OCI-LY7 (cell line): ENCODE data around the gene EHF. TPM values are rescaled to one million over a fixed set of nuclear protein-coding genes. Genes with fewer than 3 reads are reported as not detected.

Source experiments
- BruUV-seq: library from RNA; stranded (reverse); fragments of 400-500 nt; replicated peaks from 2 replicates; lab custom pipeline; 2021; lab: Mats Ljungman, UMichigan
- CTCF ChIA-PET: fragments of 300-600 bp; sonication (Branson Sonifier 250); formaldehyde crosslinking; loops from one replicate; lab custom pipeline; 2022; ENCODE audit warnings: antibody characterized with exemption; ENCODE audit not compliant: unreplicated experiment; lab: Charles Lee
- POLR2A ChIA-PET: fragments of 300-600 bp; sonication (Branson Sonifier 250); formaldehyde crosslinking; loops from one replicate; lab custom pipeline; 2022; ENCODE audit warnings: antibody characterized with exemption; lab: Charles Lee
- DNase-seq: peaks from one replicate; pipeline ENCODE4 v3.0.0-alpha.2; 2015; ENCODE audit warnings: low spot score
- H2AFZ ChIP-seq: fragments of 200-600 bp; sonication (generic), shearing (Covaris generic); 2 replicates; pipeline ENCODE4 v1.6.1; 2014; ENCODE audit warnings: mild to moderate bottlenecking, antibody characterized with exemption, low read length, moderate library complexity
- H3K27ac ChIP-seq: fragments of 200-600 bp; sonication (generic); 2 replicates; pipeline ENCODE4 v1.5.1; 2014; ENCODE audit warnings: mixed run types, low read depth, mild to moderate bottlenecking, moderate library complexity, low read length, inconsistent platforms; ENCODE audit not compliant: poor library complexity, severe bottlenecking
- H3K36me3 ChIP-seq: fragments of 200-600 bp; sonication (generic); 2 replicates; pipeline ENCODE4 v1.6.1; 2014; ENCODE audit warnings: mild to moderate bottlenecking, antibody characterized with exemption, low read length, moderate library complexity, mixed read lengths; ENCODE audit not compliant: insufficient read depth
- H3K4me1 ChIP-seq: fragments of 200-600 bp; sonication (generic); 2 replicates; pipeline ENCODE4 v1.5.1; 2014; ENCODE audit warnings: mild to moderate bottlenecking, low read length; ENCODE audit not compliant: insufficient read depth, poor library complexity, severe bottlenecking
- H3K4me2 ChIP-seq: fragments of 200-600 bp; sonication (generic); 2 replicates; pipeline ENCODE4 v1.6.1; 2014; ENCODE audit warnings: mild to moderate bottlenecking, low read length
- H3K4me3 ChIP-seq: fragments of 200-600 bp; sonication (generic); 2 replicates; pipeline ENCODE4 v1.5.1; 2014; ENCODE audit warnings: mild to moderate bottlenecking, low read depth, low read length; ENCODE audit not compliant: poor library complexity, severe bottlenecking
- H3K79me2 ChIP-seq: fragments of 200-600 bp; sonication (generic); 2 replicates; pipeline ENCODE4 v1.6.1; 2016; ENCODE audit warnings: low read depth, mild to moderate bottlenecking, low read length, moderate library complexity, mixed read lengths; ENCODE audit not compliant: insufficient read depth
- H3K9me2 ChIP-seq: fragments of 200-600 bp; sonication (generic); 2 replicates; pipeline ENCODE4 v1.6.1; 2016; ENCODE audit warnings: mild to moderate bottlenecking, low read length, mixed read lengths; ENCODE audit not compliant: insufficient read depth
- H3K9me3 ChIP-seq: fragments of 200-600 bp; sonication (generic); 2 replicates; pipeline ENCODE4 v1.6.1; 2014; ENCODE audit warnings: mild to moderate bottlenecking, mixed run types, low read length, mixed read lengths
- H4K20me1 ChIP-seq: fragments of 200-600 bp; sonication (generic); 2 replicates; pipeline ENCODE4 v1.6.1; 2014; ENCODE audit warnings: mild to moderate bottlenecking, antibody characterized with exemption, low read length, moderate library complexity, mixed read lengths; ENCODE audit not compliant: insufficient read depth
- CTCF ChIP-seq: fragments of 200-600 bp; sonication (generic); conservative IDR thresholded peaks from 2 replicates; pipeline ENCODE4 v1.5.1; 2014; ENCODE audit warnings: mild to moderate bottlenecking, antibody characterized with exemption, low read length, moderate library complexity, mixed read lengths
- EZH2phosphoT487 ChIP-seq: fragments of 200-600 bp; sonication (generic); IDR thresholded peaks from 2 replicates; pipeline ENCODE4 v1.6.1; 2018; ENCODE audit warnings: low read depth, borderline replicate concordance, mild to moderate bottlenecking, mixed run types, antibody characterized with exemption, low read length, moderate library complexity, mixed read lengths
- intact Hi-C: fragments of 100-400 bp; cut with micrococcal nuclease; formaldehyde crosslinking; loops from one replicate; pipeline ENCODE4 v1.10.0; 2022; ENCODE audit not compliant: unreplicated experiment
- total RNA-seq, 2 experiments: library from RNA; depleted of rRNA in 1 of 2; stranded (reverse); fragments of >200 nt in 1 of 2; shearing (Covaris generic) in 1 of 2; gene quantifications; 2 replicates each; pipeline ENCODE4 v1.2.3, GENCODE V29; 2014 to 2022

The EHF gene
- total RNA-seq, 2 experiments from 2014 or later = not detected

GRCh38 chr11:34602245-34602644 is 18.6 kb upstream of the EHF start:
- POLR2A ChIA-PET = no interaction called here
- no peaks in the 10 kb centered on the region for H3K9me2 ChIP-seq
- no peaks in the 10 kb centered on the region for H3K4me1 ChIP-seq
- no peak overlapping the region for H3K4me2 ChIP-seq
- DNase-seq = no peak
- no peaks in the 10 kb centered on the region for H4K20me1 ChIP-seq
- TF ChIP-seq EZH2phosphoT487 = no peak
- no peak for TF ChIP-seq CTCF
- H2AFZ ChIP-seq = no peak overlapping the region
- H3K4me3 ChIP-seq = no peak overlapping the region
- no peaks in the 10 kb centered on the region for H3K79me2 ChIP-seq
- CTCF ChIA-PET = no interaction called here
- no peak overlapping the region for H3K27ac ChIP-seq
- intact Hi-C loops = no loop called here
- no peaks in the 10 kb centered on the region for H3K9me3 ChIP-seq
- no peaks in the 10 kb centered on the region for H3K36me3 ChIP-seq
- BruUV-seq = no TSS peak

- H3K27ac ChIP-seq = no peak overlapping the region
- H4K20me1 ChIP-seq = no peaks in the 10 kb centered on the region
- no peaks in the 10 kb centered on the region for H3K9me3 ChIP-seq
- H3K79me2 ChIP-seq = no peaks in the 10 kb centered on the region
- H3K4me1 ChIP-seq = no peaks in the 10 kb centered on the region
- BruUV-seq = no TSS peak
- intact Hi-C loops = no loop called here
- H3K36me3 ChIP-seq = no peaks in the 10 kb centered on the region
- TF ChIP-seq CTCF (no peak), EZH2phosphoT487 (no peak)
- no peak overlapping the region for H3K4me3 ChIP-seq
- DNase-seq = no peak
- CTCF ChIA-PET = no interaction called here
- H3K9me2 ChIP-seq = no peaks in the 10 kb centered on the region
- no peak overlapping the region for H3K4me2 ChIP-seq
- no peak overlapping the region for H2AFZ ChIP-seq
- POLR2A ChIA-PET = no interaction called here
These were observed 17.5 kb upstream of the EHF start for GRCh38 chr11:34603129-34604001.

- intact Hi-C loops = no loop called here
- no peak overlapping the region for H3K4me2 ChIP-seq
- DNase-seq = no peak
- no peaks in the 10 kb centered on the region for H3K9me2 ChIP-seq
- ChIA-PET POLR2A (no interaction called here), CTCF (no interaction called here)
- TF ChIP-seq EZH2phosphoT487 = no peak
- no peak for TF ChIP-seq CTCF
- H3K79me2 ChIP-seq = no peaks in the 10 kb centered on the region
- H2AFZ ChIP-seq = no peak overlapping the region
- no peaks in the 10 kb centered on the region for H3K4me1 ChIP-seq
- no peaks in the 10 kb centered on the region for H3K36me3 ChIP-seq
- H4K20me1 ChIP-seq = no peaks in the 10 kb centered on the region
- no peak overlapping the region for H3K27ac ChIP-seq
- BruUV-seq = no TSS peak
- H3K9me3 ChIP-seq = no peaks in the 10 kb centered on the region
- H3K4me3 ChIP-seq = no peak overlapping the region
These were observed 16.7 kb upstream of the EHF start for GRCh38 chr11:34604145-34604544.
